SK-N-SH (cell line): ENCODE results near the gene CMC4.

Experiments used
- CHD2 ChIP-seq: fragments of 150-350 bp; IDR thresholded peaks from 2 replicates; pipeline ENCODE4 v1.6.1; 2018; ENCODE audit warnings: low read length; ENCODE audit not compliant: partially characterized antibody
- CTCF ChIP-seq: fragments of 200-600 bp; sonication (generic); IDR thresholded peaks from 2 replicates; pipeline ENCODE4 v1.6.1; 2017; ENCODE audit warnings: antibody characterized with exemption, mild to moderate bottlenecking, moderate library complexity
- GABPA ChIP-seq: IDR thresholded peaks from 2 replicates; pipeline ENCODE4 v1.4.0; 2012; ENCODE audit warnings: low read depth, mild to moderate bottlenecking
- JUND ChIP-seq: IDR thresholded peaks from 2 replicates; pipeline ENCODE4 v1.4.0; 2012
- MAX ChIP-seq: IDR thresholded peaks from 2 replicates; pipeline ENCODE4 v1.4.0; 2012; ENCODE audit warnings: low read depth
- MXI1 ChIP-seq: IDR thresholded peaks from 2 replicates; pipeline ENCODE4 v1.6.1; 2012; ENCODE audit warnings: mild to moderate bottlenecking, low read depth, low read length, improper control_type of control experiment
- NRF1 ChIP-seq: IDR thresholded peaks from 2 replicates; pipeline ENCODE4 v1.6.1; 2012; ENCODE audit warnings: low read depth, mild to moderate bottlenecking, low read length
- POLR2AphosphoS5 ChIP-seq: IDR thresholded peaks from 2 replicates; pipeline ENCODE4 v1.6.1; 2012; ENCODE audit warnings: low read depth, low read length
- SIN3A ChIP-seq: IDR thresholded peaks from 2 replicates; pipeline ENCODE4 v1.6.1; 2012; ENCODE audit warnings: low read depth, mild to moderate bottlenecking, low read length, moderate library complexity, borderline replicate concordance
- TAF1 ChIP-seq: IDR thresholded peaks from 2 replicates; pipeline ENCODE4 v1.6.1; 2012; ENCODE audit warnings: low read depth, mild to moderate bottlenecking, low read length, moderate library complexity, borderline replicate concordance
- TF ChIP-seq, protein P1 (sequence below): IDR thresholded peaks from 2 replicates; pipeline ENCODE4 v1.6.1; 2012; ENCODE audit warnings: mild to moderate bottlenecking, low read depth, low read length, moderate library complexity
- TF ChIP-seq, protein P2 (sequence below): IDR thresholded peaks from 2 replicates; pipeline ENCODE4 v1.4.0; 2012; ENCODE audit warnings: low read depth, borderline replicate concordance

- TF ChIP-seq GABPA (no peak), NRF1 (no peak), CTCF (no peak), POLR2AphosphoS5 (no peak), SIN3A (no peak), TAF1 (no peak), MXI1 (no peak), CHD2 (no peak), MAX (no peak), JUND (no peak)
- TF ChIP-seq, protein P1, sequence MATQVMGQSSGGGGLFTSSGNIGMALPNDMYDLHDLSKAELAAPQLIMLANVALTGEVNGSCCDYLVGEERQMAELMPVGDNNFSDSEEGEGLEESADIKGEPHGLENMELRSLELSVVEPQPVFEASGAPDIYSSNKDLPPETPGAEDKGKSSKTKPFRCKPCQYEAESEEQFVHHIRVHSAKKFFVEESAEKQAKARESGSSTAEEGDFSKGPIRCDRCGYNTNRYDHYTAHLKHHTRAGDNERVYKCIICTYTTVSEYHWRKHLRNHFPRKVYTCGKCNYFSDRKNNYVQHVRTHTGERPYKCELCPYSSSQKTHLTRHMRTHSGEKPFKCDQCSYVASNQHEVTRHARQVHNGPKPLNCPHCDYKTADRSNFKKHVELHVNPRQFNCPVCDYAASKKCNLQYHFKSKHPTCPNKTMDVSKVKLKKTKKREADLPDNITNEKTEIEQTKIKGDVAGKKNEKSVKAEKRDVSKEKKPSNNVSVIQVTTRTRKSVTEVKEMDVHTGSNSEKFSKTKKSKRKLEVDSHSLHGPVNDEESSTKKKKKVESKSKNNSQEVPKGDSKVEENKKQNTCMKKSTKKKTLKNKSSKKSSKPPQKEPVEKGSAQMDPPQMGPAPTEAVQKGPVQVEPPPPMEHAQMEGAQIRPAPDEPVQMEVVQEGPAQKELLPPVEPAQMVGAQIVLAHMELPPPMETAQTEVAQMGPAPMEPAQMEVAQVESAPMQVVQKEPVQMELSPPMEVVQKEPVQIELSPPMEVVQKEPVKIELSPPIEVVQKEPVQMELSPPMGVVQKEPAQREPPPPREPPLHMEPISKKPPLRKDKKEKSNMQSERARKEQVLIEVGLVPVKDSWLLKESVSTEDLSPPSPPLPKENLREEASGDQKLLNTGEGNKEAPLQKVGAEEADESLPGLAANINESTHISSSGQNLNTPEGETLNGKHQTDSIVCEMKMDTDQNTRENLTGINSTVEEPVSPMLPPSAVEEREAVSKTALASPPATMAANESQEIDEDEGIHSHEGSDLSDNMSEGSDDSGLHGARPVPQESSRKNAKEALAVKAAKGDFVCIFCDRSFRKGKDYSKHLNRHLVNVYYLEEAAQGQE = no peak
- TF ChIP-seq, protein P2, sequence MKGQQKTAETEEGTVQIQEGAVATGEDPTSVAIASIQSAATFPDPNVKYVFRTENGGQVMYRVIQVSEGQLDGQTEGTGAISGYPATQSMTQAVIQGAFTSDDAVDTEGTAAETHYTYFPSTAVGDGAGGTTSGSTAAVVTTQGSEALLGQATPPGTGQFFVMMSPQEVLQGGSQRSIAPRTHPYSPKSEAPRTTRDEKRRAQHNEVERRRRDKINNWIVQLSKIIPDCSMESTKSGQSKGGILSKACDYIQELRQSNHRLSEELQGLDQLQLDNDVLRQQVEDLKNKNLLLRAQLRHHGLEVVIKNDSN = no peak
Observed at GRCh38 chrX:155071694-155072280, 851 bp upstream of the CMC4 start.
